Natural killer cell (primary cell): ENCODE measurements around the gene CST6. TPM values are rescaled to one million over a fixed set of nuclear protein-coding genes. Genes with fewer than 3 reads are reported as not detected.
A peak's percentile ranks its signal among the peaks of the same experiment; 100 is the strongest.

Experiments used
- ATAC-seq, 3 donors: fragments of 150-1000 bp in 2 of 3; fragments of 200-7000 bp in 1 of 3; cut with Tn5 transposase; 1 replicate in 1 of 3; 2 replicates in 2 of 3; pipeline ENCODE4 v1.10.0; 2021; ENCODE audit warnings: mild to moderate bottlenecking in 2 of 3, moderate library complexity in 2 of 3
- DNase-seq, 2 donors: peaks; one replicate each; pipeline versions ENCODE4 v3.0.0 to v3.0.0-alpha.2; 2013 to 2021; ENCODE audit warnings: mixed read lengths in 1 of 2
- H3K27ac ChIP-seq: one replicate; pipeline ENCODE4 v1.5.1; 2013; ENCODE audit warnings: mild to moderate bottlenecking, low read length
- H3K27me3 ChIP-seq: one replicate; pipeline ENCODE4 v1.6.1; 2013; ENCODE audit warnings: low read length; ENCODE audit not compliant: control insufficient read depth, insufficient read depth
- H3K36me3 ChIP-seq: one replicate; pipeline ENCODE4 v1.6.1; 2013; ENCODE audit warnings: low read length; ENCODE audit not compliant: control insufficient read depth, insufficient read depth
- H3K4me1 ChIP-seq: one replicate; pipeline ENCODE4 v1.6.1; 2013; ENCODE audit warnings: low read length; ENCODE audit not compliant: control insufficient read depth, insufficient read depth
- H3K4me3 ChIP-seq: one replicate; pipeline ENCODE4 v1.5.1; 2013; ENCODE audit warnings: low read length
- H3K9me3 ChIP-seq: one replicate; pipeline ENCODE4 v1.6.1; 2013; ENCODE audit warnings: low read length; ENCODE audit not compliant: control insufficient read depth, insufficient read depth
- H3K27ac Mint-ChIP-seq, 2 donors: one replicate each; pipeline ENCODE4 v1.8.0; 2022; ENCODE audit warnings: mild to moderate bottlenecking in 2 of 2, mixed read lengths in 2 of 2, moderate library complexity in 1 of 2
- H3K27me3 Mint-ChIP-seq, 2 donors: one replicate each; pipeline ENCODE4 v1.8.0; 2022; ENCODE audit warnings: low read depth in 2 of 2, mixed read lengths in 2 of 2
- H3K36me3 Mint-ChIP-seq: one replicate; pipeline ENCODE4 v1.8.0; 2022; ENCODE audit warnings: mixed read lengths
- H3K4me1 Mint-ChIP-seq, 2 donors: one replicate each; pipeline ENCODE4 v1.8.0; 2022; ENCODE audit warnings: mixed read lengths in 2 of 2
- H3K4me3 Mint-ChIP-seq: one replicate; pipeline ENCODE4 v1.8.0; 2022; ENCODE audit warnings: mild to moderate bottlenecking, moderate library complexity, mixed read lengths
- H3K9me3 Mint-ChIP-seq, 2 donors: one replicate each; pipeline ENCODE4 v1.8.0; 2022; ENCODE audit warnings: mixed read lengths in 2 of 2
- WGBS: methylation state at CpG from one replicate; pipeline ENCODE4 v1.1.7; 2013; ENCODE audit warnings: missing lambda C conversion rate; ENCODE audit not compliant: insufficient coverage; 5-methylcytosine and 5-hydroxymethylcytosine counted together
- intact Hi-C: fragments of 100-400 bp; cut with micrococcal nuclease; formaldehyde crosslinking; loops from one replicate; pipeline ENCODE4 v1.14.2; 2022
- total RNA-seq, 4 donors: library from RNA; stranded (reverse); fragments of 120-200 nt in 1 of 4; gene quantifications; one replicate each; pipeline versions ENCODE4 v1.2.3 to v1.2.4, GENCODE V29; 2013 to 2022
- TF ChIP-seq, protein P1 (sequence below): fragments of 200-600 bp; IDR thresholded peaks from one replicate; pipeline ENCODE4 v1.8.0; 2022; ENCODE audit warnings: antibody characterized with exemption

CST6 gene
- total RNA-seq, 3 donors from 2014 or later (not counting 1 experiment from before 2014, with no cell fraction given), result not detected

GRCh38 chr11:65972116-65972515 lies 39.7 kb upstream of the CST6 start:
- no peaks in the 10 kb centered on the region for H3K36me3 Mint-ChIP-seq
- no peak overlapping the region for H3K4me3 Mint-ChIP-seq
- H3K9me3 ChIP-seq, result no peaks in the 10 kb centered on the region
- no peak for ATAC-seq
- H3K4me3 ChIP-seq, result no peak overlapping the region
- H3K4me1 ChIP-seq, result peaks cover 14% of the 10 kb centered on the region
- DNase-seq, result no peak
- H3K4me1 Mint-ChIP-seq, result peaks cover 26 to 45% of the 10 kb centered on the region in 2 donors
- no peak overlapping the region for H3K27ac ChIP-seq
- intact Hi-C loops, result no loop called here
- TF ChIP-seq, protein P1, sequence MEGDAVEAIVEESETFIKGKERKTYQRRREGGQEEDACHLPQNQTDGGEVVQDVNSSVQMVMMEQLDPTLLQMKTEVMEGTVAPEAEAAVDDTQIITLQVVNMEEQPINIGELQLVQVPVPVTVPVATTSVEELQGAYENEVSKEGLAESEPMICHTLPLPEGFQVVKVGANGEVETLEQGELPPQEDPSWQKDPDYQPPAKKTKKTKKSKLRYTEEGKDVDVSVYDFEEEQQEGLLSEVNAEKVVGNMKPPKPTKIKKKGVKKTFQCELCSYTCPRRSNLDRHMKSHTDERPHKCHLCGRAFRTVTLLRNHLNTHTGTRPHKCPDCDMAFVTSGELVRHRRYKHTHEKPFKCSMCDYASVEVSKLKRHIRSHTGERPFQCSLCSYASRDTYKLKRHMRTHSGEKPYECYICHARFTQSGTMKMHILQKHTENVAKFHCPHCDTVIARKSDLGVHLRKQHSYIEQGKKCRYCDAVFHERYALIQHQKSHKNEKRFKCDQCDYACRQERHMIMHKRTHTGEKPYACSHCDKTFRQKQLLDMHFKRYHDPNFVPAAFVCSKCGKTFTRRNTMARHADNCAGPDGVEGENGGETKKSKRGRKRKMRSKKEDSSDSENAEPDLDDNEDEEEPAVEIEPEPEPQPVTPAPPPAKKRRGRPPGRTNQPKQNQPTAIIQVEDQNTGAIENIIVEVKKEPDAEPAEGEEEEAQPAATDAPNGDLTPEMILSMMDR, result no peak
- no peaks in the 10 kb centered on the region for H3K9me3 Mint-ChIP-seq
- H3K27me3 ChIP-seq, result no peaks in the 10 kb centered on the region
- H3K27ac Mint-ChIP-seq, result peak overlapping the region; percentile 35 to 49
- WGBS, result 99% methylated on average over 7 of the region's 8 CpGs
- H3K27me3 Mint-ChIP-seq, result no peaks in the 10 kb centered on the region
- H3K36me3 ChIP-seq, result peaks cover 44% of the 10 kb centered on the region

GRCh38 chr11:65973439-65974110 lies 38.2 kb upstream of the CST6 start:
- Mint-ChIP-seq H3K36me3 (no peaks in the 10 kb centered on the region), H3K9me3 (no peaks in the 10 kb centered on the region), H3K4me1 (peaks cover 29 to 42% of the 10 kb centered on the region in 2 donors), H3K27ac (no peak overlapping the region), H3K27me3 (no peaks in the 10 kb centered on the region), H3K4me3 (no peak overlapping the region)
- Histone ChIP-seq H3K27ac (no peak overlapping the region), H3K4me1 (peaks cover 15% of the 10 kb centered on the region), H3K36me3 (peaks cover 44% of the 10 kb centered on the region), H3K9me3 (no peaks in the 10 kb centered on the region), H3K27me3 (no peaks in the 10 kb centered on the region), H3K4me3 (no peak overlapping the region)
- peak in 1 of 3 donors; percentile 28 for ATAC-seq
- intact Hi-C loops, result no loop called here
- no peak for DNase-seq
- TF ChIP-seq, protein P1, result no peak
- 96% methylated on average over 12 of the region's 13 CpGs for WGBS

DNA sequence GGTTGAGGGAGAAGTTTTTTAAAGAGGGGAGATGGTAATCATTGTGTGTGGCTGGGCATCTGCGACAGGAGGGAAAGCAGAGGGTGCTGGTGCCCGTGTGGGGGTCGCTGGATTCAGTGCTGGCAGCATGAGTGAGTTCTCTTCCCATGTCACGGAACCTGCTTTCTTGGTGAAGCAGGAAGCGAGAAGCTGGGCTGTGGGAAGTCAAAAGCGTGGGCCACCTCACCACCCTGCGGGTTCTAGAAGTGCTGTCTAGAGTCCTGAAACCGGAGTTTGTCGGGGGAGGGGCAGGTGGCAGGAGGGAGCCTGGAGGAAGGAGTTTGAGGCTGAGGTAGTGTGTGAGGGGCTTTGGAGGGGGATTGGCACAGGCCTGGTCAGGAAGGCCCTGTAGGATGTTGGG lies 36.0 kb upstream of the CST6 start:
- TF ChIP-seq, protein P1, result no peak
- Histone ChIP-seq H3K4me1 (peaks cover 15% of the 10 kb centered on the region), H3K27me3 (no peaks in the 10 kb centered on the region), H3K36me3 (peaks cover 32% of the 10 kb centered on the region), H3K27ac (no peak overlapping the region), H3K9me3 (no peaks in the 10 kb centered on the region), H3K4me3 (no peak overlapping the region)
- DNase-seq, result no peak
- Mint-ChIP-seq H3K4me1 (peaks cover 25 to 30% of the 10 kb centered on the region in 2 donors), H3K27me3 (no peaks in the 10 kb centered on the region), H3K36me3 (no peaks in the 10 kb centered on the region), H3K9me3 (no peaks in the 10 kb centered on the region), H3K4me3 (peak overlapping the region; percentile 3), H3K27ac (peak overlapping the region; percentile 50 to 66)
- intact Hi-C loops, result no loop called here
- ATAC-seq, result no peak
- WGBS, result 96% methylated on average over 9 of the region's 9 CpGs
